Adrenal gland (tissue), 5 donors: ENCODE measurements around the gene PDXDC1.
"Not testable (repeated sequence)": the region's sequence is repeated elsewhere in the genome, so short reads cannot be mapped to it uniquely, and the experiment has no call there.

ENCODE experiments used
- POLR2A ChIP-seq, 2 donors: fragments of 450-650 bp; IDR thresholded peaks; one replicate each; pipeline ENCODE4 v1.6.1; 2017; ENCODE audit warnings: antibody characterized with exemption in 2 of 2, mild to moderate bottlenecking in 2 of 2, moderate library complexity in 1 of 2
- TF ChIP-seq, protein P1 (sequence below), 6 experiments: fragments of 450-650 bp in 4 of 6; fragments of 200-600 bp in 2 of 6; sonication (generic) in 1 of 6; IDR thresholded peaks; 1 replicate in 5 of 6; 2 replicates in 1 of 6; pipeline versions ENCODE4 v1.5.1 to v1.8.0; 2016 to 2021; ENCODE audit warnings: antibody characterized with exemption in 6 of 6, mild to moderate bottlenecking in 2 of 6, moderate library complexity in 1 of 6
- donor health status: DM: no; HTN: no; CAD: no.

DNA sequence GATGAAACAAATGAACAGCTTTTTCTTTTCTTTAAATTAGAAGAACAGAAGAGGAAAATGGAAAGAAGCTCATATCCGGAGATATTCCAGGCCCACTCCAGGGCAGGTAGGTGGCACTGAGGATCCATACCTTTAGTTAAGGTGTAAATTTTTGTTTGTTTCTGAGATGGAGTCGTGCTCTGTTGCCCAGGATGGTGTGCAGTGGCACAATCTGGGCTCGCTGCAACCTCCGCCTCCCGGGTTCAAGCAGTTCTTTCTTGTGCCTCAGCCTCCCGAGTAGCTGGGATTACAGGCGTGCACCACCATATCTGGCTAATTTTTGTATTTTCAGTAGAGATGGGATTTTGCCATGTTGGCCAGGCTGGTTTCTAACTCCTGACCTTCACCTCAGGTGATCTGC is 23.5 kb downstream of the PDXDC1 start:
- TF ChIP-seq, protein P1, sequence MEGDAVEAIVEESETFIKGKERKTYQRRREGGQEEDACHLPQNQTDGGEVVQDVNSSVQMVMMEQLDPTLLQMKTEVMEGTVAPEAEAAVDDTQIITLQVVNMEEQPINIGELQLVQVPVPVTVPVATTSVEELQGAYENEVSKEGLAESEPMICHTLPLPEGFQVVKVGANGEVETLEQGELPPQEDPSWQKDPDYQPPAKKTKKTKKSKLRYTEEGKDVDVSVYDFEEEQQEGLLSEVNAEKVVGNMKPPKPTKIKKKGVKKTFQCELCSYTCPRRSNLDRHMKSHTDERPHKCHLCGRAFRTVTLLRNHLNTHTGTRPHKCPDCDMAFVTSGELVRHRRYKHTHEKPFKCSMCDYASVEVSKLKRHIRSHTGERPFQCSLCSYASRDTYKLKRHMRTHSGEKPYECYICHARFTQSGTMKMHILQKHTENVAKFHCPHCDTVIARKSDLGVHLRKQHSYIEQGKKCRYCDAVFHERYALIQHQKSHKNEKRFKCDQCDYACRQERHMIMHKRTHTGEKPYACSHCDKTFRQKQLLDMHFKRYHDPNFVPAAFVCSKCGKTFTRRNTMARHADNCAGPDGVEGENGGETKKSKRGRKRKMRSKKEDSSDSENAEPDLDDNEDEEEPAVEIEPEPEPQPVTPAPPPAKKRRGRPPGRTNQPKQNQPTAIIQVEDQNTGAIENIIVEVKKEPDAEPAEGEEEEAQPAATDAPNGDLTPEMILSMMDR (IDR thresholded peaks at IDR 0.05): not testable (repeated sequence)
- TF ChIP-seq POLR2A (IDR thresholded peaks at IDR 0.05): not testable (repeated sequence)
